ENCODE data around the gene COL13A1. TPM values are rescaled to one million over a fixed set of nuclear protein-coding genes. Genes with fewer than 3 reads are reported as not detected.

COL13A1 gene
- total and polyA plus RNA-seq, 4 donors: 0.17 to 0.47 (median 0.18) TPM

- Histone ChIP-seq H3K36me3 (ENCODE audit: control insufficient read depth in 4 of 4, insufficient read depth in 3 of 4, low read depth in 1 of 4, low read length in 3 of 4) (no peaks in the 10 kb centered on the region), H3K9ac (ENCODE audit: low read depth in 1 of 2, low read length in 2 of 2) (no peak overlapping the region), H3K4me1 (ENCODE audit: control insufficient read depth in 4 of 4, insufficient read depth in 4 of 4, low read length in 3 of 4) (no peaks in the 10 kb centered on the region), H3K9me3 (ENCODE audit: control insufficient read depth in 4 of 4, low read length in 3 of 4) (no peaks in the 10 kb centered on the region), H3K4me3 (ENCODE audit: low read depth in 1 of 3, low read length in 3 of 3) (no peak overlapping the region), H3K27me3 (ENCODE audit: control insufficient read depth in 4 of 4, insufficient read depth in 4 of 4, low read length in 3 of 4) (no peaks in the 10 kb centered on the region), H3K27ac (ENCODE audit: low read depth in 1 of 2, low read length in 2 of 2) (no peak overlapping the region)
- TF ChIP-seq, protein P1, sequence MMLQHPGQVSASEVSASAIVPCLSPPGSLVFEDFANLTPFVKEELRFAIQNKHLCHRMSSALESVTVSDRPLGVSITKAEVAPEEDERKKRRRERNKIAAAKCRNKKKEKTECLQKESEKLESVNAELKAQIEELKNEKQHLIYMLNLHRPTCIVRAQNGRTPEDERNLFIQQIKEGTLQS (IDR thresholded peaks at IDR 0.05): no peak
- TF ChIP-seq YY1 (IDR thresholded peaks at IDR 0.05) (no peak), SP1 (IDR thresholded peaks at IDR 0.05) (no peak), FOXA2 (IDR thresholded peaks at IDR 0.05) (no peak), HNF4G (IDR thresholded peaks at IDR 0.05) (no peak), HNF4A (conservative IDR thresholded peaks at IDR 0.05) (no peak), FOXA1 (IDR thresholded peaks at IDR 0.05) (no peak), RXRA (IDR thresholded peaks at IDR 0.05) (no peak)
- TF ChIP-seq, protein P2, sequence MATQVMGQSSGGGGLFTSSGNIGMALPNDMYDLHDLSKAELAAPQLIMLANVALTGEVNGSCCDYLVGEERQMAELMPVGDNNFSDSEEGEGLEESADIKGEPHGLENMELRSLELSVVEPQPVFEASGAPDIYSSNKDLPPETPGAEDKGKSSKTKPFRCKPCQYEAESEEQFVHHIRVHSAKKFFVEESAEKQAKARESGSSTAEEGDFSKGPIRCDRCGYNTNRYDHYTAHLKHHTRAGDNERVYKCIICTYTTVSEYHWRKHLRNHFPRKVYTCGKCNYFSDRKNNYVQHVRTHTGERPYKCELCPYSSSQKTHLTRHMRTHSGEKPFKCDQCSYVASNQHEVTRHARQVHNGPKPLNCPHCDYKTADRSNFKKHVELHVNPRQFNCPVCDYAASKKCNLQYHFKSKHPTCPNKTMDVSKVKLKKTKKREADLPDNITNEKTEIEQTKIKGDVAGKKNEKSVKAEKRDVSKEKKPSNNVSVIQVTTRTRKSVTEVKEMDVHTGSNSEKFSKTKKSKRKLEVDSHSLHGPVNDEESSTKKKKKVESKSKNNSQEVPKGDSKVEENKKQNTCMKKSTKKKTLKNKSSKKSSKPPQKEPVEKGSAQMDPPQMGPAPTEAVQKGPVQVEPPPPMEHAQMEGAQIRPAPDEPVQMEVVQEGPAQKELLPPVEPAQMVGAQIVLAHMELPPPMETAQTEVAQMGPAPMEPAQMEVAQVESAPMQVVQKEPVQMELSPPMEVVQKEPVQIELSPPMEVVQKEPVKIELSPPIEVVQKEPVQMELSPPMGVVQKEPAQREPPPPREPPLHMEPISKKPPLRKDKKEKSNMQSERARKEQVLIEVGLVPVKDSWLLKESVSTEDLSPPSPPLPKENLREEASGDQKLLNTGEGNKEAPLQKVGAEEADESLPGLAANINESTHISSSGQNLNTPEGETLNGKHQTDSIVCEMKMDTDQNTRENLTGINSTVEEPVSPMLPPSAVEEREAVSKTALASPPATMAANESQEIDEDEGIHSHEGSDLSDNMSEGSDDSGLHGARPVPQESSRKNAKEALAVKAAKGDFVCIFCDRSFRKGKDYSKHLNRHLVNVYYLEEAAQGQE (IDR thresholded peaks at IDR 0.05): no peak
- WGBS: 71% methylated on average over 6 of the region's 6 CpGs
- no peak for DNase-seq (ENCODE audit: low spot score)
These were observed 42.1 kb upstream of the COL13A1 start for GRCh38 chr10:69759641-69760040.

DNA sequence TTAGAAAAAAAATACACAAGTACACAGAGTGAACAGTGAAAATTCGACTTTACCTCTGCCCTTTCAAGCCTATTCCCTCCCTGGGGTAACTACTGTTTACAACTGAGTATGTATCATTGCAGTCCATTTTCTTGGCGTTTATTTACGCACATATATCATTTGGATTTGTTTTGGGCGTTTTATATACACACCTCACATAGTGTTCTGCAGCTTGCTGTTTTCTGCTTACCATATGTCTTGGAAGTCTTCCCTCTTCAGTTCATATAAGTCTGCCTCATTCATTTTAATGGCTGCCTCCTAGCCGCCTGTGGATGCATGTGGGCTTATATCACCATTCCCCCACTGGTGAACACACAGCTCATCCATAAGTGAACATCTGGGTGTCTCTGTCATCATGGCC, 41.6 kb upstream of the COL13A1 start:
- no peak for DNase-seq (ENCODE audit: low spot score)
- H3K27ac ChIP-seq (ENCODE audit: low read depth in 1 of 2, low read length in 2 of 2): no peak overlapping the region
- TF ChIP-seq HNF4A (conservative IDR thresholded peaks at IDR 0.05): no peak
- no peak for TF ChIP-seq SP1 (IDR thresholded peaks at IDR 0.05)
- TF ChIP-seq EGR1 (IDR thresholded peaks at IDR 0.05; ENCODE audit: low read depth in 2 of 2): no peak
- no peak for TF ChIP-seq NR2F2 (IDR thresholded peaks at IDR 0.05)
- no peak for TF ChIP-seq GABPA (IDR thresholded peaks at IDR 0.05 in 1 of 2, conservative IDR thresholded peaks at IDR 0.05 in 1 of 2)
- H3K4me1 ChIP-seq (ENCODE audit: control insufficient read depth in 4 of 4, insufficient read depth in 4 of 4, low read length in 3 of 4): no peaks in the 10 kb centered on the region
- H3K9me3 ChIP-seq (ENCODE audit: control insufficient read depth in 4 of 4, low read length in 3 of 4): no peaks in the 10 kb centered on the region
- H3K36me3 ChIP-seq (ENCODE audit: control insufficient read depth in 4 of 4, insufficient read depth in 3 of 4, low read depth in 1 of 4, low read length in 3 of 4): no peaks in the 10 kb centered on the region
- H3K4me3 ChIP-seq (ENCODE audit: low read depth in 1 of 3, low read length in 3 of 3): no peak overlapping the region
- H3K9ac ChIP-seq (ENCODE audit: low read depth in 1 of 2, low read length in 2 of 2): no peak overlapping the region
- H3K27me3 ChIP-seq (ENCODE audit: control insufficient read depth in 4 of 4, insufficient read depth in 4 of 4, low read length in 3 of 4): no peaks in the 10 kb centered on the region
- WGBS: 73% methylated on average over 5 of the region's 5 CpGs

DNA sequence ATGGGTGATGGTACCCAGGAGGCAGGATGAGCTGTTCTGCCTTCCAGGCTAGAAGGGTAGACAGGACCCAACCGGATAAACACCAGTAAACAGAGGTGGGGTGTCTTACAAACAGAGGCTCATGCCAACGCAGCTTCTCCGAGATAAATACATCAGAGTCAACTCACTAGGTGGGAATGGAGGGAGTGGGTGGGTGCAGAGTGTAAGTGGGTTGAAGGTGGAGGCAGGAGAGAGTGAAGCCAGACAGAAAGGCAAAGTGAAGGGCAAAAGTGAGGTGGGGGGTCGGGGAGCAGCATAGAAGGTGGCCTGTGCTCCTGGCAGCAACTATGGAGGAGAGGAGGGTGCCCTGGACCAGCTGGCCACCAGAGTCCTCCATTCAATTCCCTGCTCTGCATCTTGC, 40.4 kb upstream of the COL13A1 start:
- Histone ChIP-seq H3K9me3 (ENCODE audit: control insufficient read depth in 4 of 4, low read length in 3 of 4) (no peaks in the 10 kb centered on the region), H3K36me3 (ENCODE audit: control insufficient read depth in 4 of 4, insufficient read depth in 3 of 4, low read depth in 1 of 4, low read length in 3 of 4) (no peaks in the 10 kb centered on the region), H3K9ac (ENCODE audit: low read depth in 1 of 2, low read length in 2 of 2) (no peak overlapping the region), H3K4me1 (ENCODE audit: control insufficient read depth in 4 of 4, insufficient read depth in 4 of 4, low read length in 3 of 4) (no peaks in the 10 kb centered on the region), H3K4me3 (ENCODE audit: low read depth in 1 of 3, low read length in 3 of 3) (no peak overlapping the region), H3K27ac (ENCODE audit: low read depth in 1 of 2, low read length in 2 of 2) (no peak overlapping the region), H3K27me3 (ENCODE audit: control insufficient read depth in 4 of 4, insufficient read depth in 4 of 4, low read length in 3 of 4) (no peaks in the 10 kb centered on the region)
- TF ChIP-seq YY1 (IDR thresholded peaks at IDR 0.05) (no peak), EGR1 (IDR thresholded peaks at IDR 0.05; ENCODE audit: low read depth in 2 of 2) (no peak), HNF4G (IDR thresholded peaks at IDR 0.05) (no peak), JUND (IDR thresholded peaks at IDR 0.05) (no peak), TAF1 (conservative IDR thresholded peaks at IDR 0.05) (no peak), FOXA2 (IDR thresholded peaks at IDR 0.05) (no peak), CTCF (IDR thresholded peaks at IDR 0.05; ENCODE audit: low read depth, low read length, missing input control) (no peak), SP1 (IDR thresholded peaks at IDR 0.05) (no peak), GABPA (IDR thresholded peaks at IDR 0.05 in 1 of 2, conservative IDR thresholded peaks at IDR 0.05 in 1 of 2) (no peak), FOXA1 (IDR thresholded peaks at IDR 0.05) (no peak), HNF4A (conservative IDR thresholded peaks at IDR 0.05) (no peak)
- TF ChIP-seq, protein P1 (IDR thresholded peaks at IDR 0.05): no peak
- TF ChIP-seq, protein P2 (IDR thresholded peaks at IDR 0.05): no peak
- TF ChIP-seq, protein P3, sequence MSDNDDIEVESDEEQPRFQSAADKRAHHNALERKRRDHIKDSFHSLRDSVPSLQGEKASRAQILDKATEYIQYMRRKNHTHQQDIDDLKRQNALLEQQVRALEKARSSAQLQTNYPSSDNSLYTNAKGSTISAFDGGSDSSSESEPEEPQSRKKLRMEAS (IDR thresholded peaks at IDR 0.05): no peak
- 69% methylated on average over 4 of the region's 4 CpGs for WGBS
- DNase-seq (ENCODE audit: low spot score): no peak
